T-helper 1 cell (primary cell): ENCODE results near the gene KLF13.

ENCODE experiments used
- DNase-seq, 5 donors: peaks; one replicate each; pipeline ENCODE4 v3.0.0-alpha.2; 2012 to 2020

The KLF13 gene

GRCh38 chr15:31385736-31386135 lies 59.1 kb downstream of the KLF13 start:
- no peak for DNase-seq

DNA sequence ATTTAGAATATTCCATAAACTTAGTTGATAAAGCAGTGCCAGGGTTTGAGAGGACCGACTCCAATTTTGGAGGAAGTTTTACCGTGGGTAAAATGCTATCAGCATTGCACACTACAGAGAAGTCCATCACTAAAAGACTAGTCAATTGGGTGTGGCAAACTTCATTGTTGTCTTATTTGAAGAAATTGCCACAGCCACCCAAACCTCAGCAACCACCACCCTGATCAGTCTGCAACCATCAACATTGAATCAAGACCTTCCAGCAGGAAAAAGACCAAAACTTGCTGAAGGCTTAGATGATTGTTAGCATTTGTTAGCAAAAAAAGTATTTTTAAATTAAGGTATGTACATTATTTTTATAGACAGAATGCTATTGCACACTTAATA lies 60.5 kb downstream of the KLF13 start:
- DNase-seq, result no peak

DNA sequence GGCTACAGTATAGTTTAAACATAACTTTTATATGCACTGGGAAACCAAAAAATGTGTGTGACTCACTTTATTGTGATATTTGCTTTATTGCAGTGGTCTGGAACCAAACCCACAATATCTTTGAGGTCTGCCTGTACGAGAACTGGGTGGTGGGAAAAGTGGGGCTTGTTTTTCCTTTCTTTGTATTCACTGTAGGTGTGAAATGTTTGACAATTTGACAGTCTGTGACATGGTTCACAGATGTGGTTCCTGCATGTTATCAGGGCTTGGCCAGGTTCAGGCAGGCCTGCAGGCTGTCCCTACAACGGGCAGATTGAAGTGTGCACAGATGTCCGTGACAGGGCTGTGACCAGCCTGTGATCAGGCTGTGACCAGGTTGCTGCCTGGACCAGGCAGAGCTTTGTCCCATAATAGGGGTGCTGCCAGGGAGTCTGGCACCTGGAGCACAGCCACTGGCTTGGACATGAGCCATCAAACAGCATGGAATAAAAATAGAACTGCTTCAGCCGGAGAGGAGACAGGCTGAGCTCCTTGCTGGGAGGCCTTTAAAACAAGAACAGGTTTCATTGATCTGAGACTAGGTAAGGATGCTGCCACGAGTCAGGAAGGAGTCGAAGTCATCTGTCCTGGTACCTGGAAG lies 61.0 kb downstream of the KLF13 start:
- peak in 1 of 5 donors; percentile 32 for DNase-seq

GRCh38 chr15:31389576-31389975 lies 62.9 kb downstream of the KLF13 start:
- no peak for DNase-seq

GRCh38 chr15:31390029-31390428 lies 63.4 kb downstream of the KLF13 start:
- no peak for DNase-seq

DNA sequence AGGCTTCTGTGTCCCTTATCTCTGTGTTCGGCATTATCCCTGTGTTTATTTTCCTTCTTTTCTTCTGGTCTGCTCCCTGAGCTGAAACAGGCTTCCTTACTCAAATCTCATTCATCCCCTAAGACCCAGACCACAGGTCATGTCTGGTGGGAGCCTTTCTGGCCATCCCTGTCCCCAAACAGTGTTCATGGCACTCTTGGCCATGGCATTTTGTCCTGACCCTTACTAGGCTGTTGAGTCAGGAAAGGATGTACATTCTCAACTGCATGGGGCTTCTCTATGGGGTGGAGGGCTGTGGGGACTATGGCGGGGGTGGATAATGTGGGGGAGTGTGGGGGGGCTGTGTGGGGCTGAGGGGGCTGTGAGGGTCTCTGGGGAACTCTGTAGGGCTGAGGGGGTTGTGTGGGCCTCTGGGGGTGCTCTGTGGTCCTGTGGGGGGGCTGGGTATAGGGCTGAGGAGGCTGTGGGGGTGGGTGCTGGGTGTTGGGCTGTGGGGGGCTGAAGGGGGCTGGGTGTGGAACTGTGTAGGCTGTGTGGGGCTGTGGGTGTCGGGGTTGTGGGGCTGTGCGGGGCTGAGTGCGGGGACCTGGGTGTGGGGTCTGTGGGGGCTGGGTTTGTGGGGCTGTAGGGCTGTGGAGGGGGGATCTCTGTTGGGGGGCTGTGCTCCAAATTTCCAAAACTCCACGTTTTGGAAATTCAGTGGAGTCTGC lies 64.3 kb downstream of the KLF13 start:
- DNase-seq, result no peak

DNA sequence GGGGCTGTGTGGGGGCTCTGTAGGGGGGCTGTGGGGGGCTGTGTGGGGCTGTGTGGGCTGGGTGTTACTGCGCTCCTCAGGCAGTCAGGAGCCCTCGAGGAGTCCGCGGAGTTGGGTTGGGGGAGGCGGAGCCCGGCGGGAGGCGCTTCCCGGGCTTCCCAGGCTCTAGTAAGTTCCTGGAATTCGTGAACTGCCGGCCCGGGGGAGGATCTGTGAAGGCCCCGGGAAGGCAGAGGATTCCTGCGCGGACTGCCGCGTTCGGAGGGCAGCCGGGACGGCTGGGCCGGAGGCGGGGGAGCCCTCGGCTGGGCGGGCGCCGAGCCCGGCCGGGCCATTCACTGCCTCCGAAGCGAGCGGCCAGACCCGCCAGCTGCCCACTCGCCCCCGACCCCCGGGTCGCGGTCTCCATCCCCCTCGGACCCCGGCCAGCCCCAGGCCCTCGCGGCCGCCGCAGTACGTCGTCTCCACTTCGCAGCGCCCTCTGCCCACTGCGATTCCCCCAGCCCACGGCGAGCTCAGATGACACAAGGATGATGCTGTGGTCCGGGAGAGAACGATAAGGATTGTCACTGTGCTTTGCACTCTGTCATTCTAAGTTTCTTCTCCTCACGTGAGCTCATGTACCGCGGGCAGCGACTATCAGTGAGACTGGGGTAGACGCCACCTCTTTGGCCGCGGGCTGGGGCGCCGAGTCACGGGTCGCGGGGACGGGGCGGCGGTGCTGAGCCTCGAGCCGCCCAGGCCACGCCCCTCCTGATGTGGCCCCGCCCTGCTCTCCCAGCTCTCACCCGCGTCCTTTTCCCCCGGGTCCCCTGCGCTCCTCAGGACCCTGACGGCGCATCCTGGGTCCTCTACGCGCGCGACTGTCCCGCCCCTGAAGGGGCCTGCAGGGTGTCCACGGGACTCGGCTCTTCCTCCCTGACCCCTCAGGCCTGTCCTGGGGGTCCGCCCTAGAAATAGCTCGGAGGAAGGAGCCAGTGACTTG lies 65.3 kb downstream of the KLF13 start:
- DNase-seq, result peak; percentile 66 to 81 (median 77)

- no peak for DNase-seq
Measured at GRCh38 chr15:31392761-31393401, 66.2 kb downstream of the KLF13 start.

GRCh38 chr15:31393444-31394091 lies 66.9 kb downstream of the KLF13 start:
- DNase-seq, result no peak

DNA sequence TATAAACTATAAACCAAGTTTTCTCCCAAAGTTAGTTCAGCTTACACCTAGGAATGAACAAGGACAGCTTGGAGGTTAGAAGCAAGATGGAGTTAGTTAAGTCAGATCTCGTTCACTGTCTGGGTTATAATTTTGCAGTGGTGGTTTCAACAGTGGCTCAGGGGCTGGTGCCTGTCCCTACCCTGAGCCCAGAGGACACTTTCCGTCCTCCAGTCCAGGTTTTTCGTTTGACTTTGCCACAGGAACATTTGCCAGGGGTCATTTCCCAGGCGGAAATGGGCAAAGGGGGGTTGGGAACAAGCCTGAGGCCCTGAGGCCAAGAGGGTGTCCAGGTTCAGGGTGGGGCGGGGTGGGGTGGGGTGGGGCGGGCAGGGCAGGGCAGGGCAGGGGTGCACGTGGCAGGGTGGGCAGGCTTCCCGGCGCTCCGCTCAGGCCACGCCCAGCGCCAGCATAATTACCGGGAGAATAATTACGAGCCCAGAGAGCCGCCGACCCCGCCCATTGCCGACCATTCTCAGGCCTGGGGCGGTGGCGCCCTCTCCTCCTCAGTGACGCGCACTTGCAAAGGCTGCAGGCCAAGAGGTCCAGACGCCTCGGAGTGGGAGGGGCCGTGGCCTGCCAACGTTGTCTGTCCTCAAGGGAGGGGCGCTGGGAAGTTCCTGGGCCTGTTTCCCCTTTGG lies 70.4 kb downstream of the KLF13 start:
- DNase-seq, result no peak

GRCh38 chr15:31397851-31398661 lies 71.4 kb downstream of the KLF13 start:
- DNase-seq, result no peak

DNA sequence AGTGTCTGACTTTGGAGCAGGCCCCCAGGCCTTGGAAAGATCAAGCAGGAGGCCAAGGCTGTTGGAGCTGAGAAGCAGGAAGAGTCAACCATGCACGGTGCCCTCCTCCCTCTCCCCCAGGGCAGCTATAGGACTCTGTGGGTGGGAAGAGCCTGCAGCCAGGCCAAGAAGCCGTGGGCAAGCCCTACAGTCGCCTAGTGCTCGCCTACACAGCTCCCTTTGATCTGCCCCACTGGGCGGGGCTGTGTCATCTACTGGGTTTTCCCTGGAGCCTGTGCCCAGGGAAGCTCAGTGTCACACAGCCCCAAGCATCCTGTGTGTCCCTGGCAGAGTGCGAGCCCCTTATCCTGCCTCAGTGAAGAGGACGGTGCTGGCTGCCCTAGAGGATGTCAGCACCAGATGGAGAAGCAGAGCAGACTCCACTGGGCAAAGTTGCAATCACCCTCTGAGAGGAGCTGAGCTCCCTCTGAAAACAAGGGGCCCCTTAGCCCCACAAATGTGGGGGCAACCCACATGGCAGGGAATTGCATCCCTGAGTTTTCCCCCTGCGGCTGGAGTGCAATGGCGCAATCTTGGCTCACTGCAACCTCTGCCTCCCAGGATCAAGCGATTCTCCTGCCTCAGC lies 72.2 kb downstream of the KLF13 start:
- DNase-seq, result no peak

DNA sequence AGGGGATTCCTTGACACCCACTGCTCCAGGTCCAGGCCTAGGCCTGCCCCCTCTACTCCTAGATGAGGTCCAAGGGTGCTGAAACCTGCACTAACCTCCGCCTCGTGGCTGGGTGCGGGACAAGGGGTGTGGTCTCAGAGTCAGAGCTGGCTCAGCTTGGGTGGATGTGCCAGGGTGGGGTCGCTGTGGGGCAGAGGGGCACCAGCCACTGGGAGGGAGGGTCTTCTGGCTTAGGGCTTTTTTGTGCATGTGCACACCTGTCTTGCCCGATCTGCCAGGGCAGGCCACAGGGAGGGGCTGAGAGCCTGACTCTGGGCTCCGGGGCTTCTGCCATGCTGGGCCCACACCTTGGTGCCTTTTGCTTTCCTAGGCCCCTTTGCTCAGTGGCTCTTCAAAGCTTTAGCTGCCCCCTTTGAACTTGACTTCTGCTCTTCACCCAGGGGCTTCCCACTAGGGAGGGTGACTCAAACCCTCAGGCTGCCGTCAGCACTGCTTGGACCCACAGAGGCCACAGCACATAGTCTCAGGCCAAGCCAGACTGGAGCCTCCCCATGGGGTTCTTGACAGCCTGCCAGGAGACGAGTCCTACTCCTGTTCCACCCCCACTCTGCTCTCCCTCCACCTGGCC lies 73.0 kb downstream of the KLF13 start:
- no peak for DNase-seq

DNA sequence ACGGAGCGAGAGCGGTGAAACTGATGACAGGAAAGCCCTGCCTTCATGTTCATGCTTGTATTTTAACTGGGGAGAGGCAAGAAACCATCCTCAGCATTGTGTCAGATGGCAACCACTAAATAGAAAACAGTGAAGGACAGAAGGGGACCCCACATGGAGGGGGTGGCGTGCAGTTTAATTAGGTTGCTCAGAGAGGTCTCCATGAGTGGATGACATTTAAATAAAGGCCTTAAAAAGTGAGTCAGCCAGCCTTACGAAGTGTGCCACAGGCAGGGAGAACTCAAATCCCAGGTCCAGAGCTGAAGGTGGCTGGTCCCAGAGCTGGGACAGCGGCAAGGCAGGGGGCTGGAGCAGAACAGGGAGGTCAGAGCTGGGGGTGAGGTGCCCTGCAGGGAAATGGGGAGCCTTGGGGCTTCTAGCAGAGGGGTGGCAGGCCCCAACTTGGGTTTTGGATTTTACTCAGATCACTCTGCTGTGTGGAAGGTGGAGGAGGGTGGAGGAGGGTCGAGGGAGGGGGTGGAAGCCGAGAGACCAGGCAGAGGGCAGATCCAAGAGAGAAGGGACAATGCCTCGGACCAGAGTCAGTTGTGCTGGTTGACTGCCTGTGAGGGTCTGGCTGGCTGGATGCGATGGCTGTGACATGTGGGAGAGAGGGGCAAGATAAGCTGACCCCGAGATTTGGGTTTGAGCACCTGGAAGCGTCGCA lies 73.7 kb downstream of the KLF13 start:
- DNase-seq, result no peak

DNA sequence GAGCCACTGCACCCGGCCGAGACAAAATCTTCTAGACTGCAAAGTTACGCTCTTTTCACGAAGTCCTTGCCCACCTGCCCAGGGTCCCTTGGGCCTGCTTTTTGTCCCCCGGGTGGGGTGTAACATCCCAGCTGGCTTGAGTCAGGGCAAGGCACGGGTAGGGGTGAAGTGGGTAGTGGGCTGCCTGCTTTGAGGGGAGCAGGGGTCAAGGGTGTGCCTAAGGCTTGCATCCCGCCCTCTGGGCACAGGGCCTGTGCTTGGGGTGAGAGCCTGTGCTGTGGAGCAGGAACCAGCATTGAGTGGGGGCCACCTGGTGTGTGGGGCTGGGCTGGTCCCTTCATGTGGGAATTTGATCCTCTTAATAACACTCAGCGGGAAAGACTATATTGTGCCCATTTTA lies 74.6 kb downstream of the KLF13 start:
- DNase-seq, result no peak

- no peak for DNase-seq
Measured at GRCh38 chr15:31402003-31402402, 75.4 kb downstream of the KLF13 start.

DNA sequence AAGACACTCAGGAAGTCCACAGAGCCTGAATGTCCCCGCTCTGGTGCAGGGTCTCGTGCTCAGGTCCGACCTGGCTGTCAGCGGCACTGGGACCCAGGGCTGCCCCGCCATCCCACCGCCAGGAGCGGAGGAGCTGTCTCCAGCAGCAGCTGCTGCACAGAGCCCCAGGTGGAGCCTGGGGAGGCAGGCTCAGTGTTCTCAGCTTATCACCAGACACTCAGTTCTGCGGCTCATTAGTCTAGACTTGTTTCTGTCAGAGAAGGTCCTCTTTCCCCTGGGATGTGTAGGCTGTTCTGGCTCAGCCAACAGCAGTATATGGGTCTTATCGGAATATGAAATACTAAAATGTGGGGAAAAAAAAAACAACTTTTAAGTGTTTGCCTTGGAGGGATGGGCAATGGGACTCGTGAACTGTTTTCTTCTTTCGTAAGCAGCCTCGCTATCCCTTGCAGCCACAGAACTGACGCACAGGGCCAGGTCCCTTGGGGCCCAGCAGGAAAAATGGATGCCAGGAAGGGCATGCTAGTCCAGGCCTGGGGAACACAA lies 75.9 kb downstream of the KLF13 start:
- DNase-seq, result no peak

GRCh38 chr15:31403096-31403495 lies 76.5 kb downstream of the KLF13 start:
- DNase-seq, result no peak

- DNase-seq, result no peak
Measured at GRCh38 chr15:31403606-31404005, 77.0 kb downstream of the KLF13 start.
